Activated CD8-positive, alpha-beta memory T cell treated with anti-CD3 and anti-CD28 coated beads for 48 hours (primary cell): ENCODE data around the gene SLC9A3.

Experiments
- DNase-seq, 3 experiments: peaks; one replicate each; pipeline ENCODE4 v3.0.0-alpha.2; 2020; ENCODE audit warnings: low read depth in 2 of 3, low spot score in 2 of 3

SLC9A3 gene

GRCh38 chr5:526456-527088, 2.3 kb upstream of the SLC9A3 start:
- DNase-seq = no peak

- DNase-seq = no peak
Measured at GRCh38 chr5:525916-526315, 1.7 kb upstream of the SLC9A3 start.

- no peak for DNase-seq
Measured at GRCh38 chr5:524973-525761, 918 bp upstream of the SLC9A3 start.

GRCh38 chr5:523441-524222, 617 bp downstream of the SLC9A3 start:
- no peak for DNase-seq

- no peak for DNase-seq
Measured at GRCh38 chr5:522899-523440, 1.3 kb downstream of the SLC9A3 start.

GRCh38 chr5:522116-522515, 2.1 kb downstream of the SLC9A3 start:
- DNase-seq = no peak

- no peak for DNase-seq
Measured at GRCh38 chr5:521680-522079, 2.6 kb downstream of the SLC9A3 start.

- no peak for DNase-seq
Measured at GRCh38 chr5:520850-521226, 3.4 kb downstream of the SLC9A3 start.

GRCh38 chr5:520196-520849, 3.9 kb downstream of the SLC9A3 start:
- no peak for DNase-seq

- DNase-seq = no peak
Measured at GRCh38 chr5:518721-519120, 5.5 kb downstream of the SLC9A3 start.

- no peak for DNase-seq
Measured at GRCh38 chr5:517535-518100, 6.6 kb downstream of the SLC9A3 start.

GRCh38 chr5:516980-517379, 7.3 kb downstream of the SLC9A3 start:
- DNase-seq = no peak

GRCh38 chr5:516338-516925, 7.8 kb downstream of the SLC9A3 start:
- no peak for DNase-seq

- DNase-seq = no peak
Measured at GRCh38 chr5:515273-515836, 8.9 kb downstream of the SLC9A3 start.

- DNase-seq = no peak
Measured at GRCh38 chr5:514673-515072, 9.6 kb downstream of the SLC9A3 start.

- no peak for DNase-seq
Measured at GRCh38 chr5:514101-514485, 10.2 kb downstream of the SLC9A3 start.

- DNase-seq = no peak
Measured at GRCh38 chr5:513216-514100, 10.8 kb downstream of the SLC9A3 start.

GRCh38 chr5:511476-511875, 12.8 kb downstream of the SLC9A3 start:
- DNase-seq = no peak

- no peak for DNase-seq
Measured at GRCh38 chr5:510521-510920, 13.7 kb downstream of the SLC9A3 start.
